ENCODE results near the gene NLGN1.

Gene NLGN1

DNA sequence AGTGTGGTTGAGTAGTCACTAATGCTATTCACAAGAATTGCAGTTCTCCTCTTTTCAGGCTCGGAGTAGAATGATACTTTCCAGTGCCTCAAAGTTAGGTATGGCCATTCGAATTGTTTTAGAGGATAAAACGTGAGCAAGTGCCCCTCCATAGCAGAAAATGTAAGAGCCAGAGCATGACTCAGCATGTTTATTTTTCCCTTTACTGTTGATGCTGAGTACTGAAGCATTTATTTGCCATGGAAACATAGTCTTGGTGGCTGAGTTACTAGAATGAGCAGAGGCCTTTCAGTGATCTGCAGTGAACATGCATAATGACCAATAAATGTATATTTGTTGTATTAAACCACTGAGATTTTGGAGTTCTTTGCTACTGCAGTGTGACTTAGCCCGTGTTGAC, 540.6 kb downstream of the NLGN1 start:
- FAIRE-seq: no peak
- no peak for DNase-seq (ENCODE audit: insufficient read length, low spot score)

DNA sequence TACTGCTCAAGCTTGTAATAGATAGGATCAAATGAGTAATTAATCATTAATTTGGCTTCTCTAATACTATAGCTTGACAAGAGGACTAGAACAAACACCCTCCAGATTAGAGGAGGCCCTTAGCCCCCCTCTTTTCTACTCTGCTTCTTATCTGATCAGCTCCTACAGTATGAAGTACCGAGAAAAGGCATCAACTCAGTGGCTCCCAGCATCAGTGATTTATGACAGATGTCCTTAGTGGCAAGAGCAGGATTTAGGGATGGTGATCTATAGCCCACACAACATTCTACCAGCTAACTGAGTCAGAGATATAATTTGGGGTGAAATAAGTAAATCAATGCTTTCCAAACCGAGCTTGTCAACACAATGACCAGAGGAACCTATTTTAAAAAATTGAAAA, 541.1 kb downstream of the NLGN1 start:
- FAIRE-seq: no peak
- DNase-seq (ENCODE audit: insufficient read length, low spot score): no peak

DNA sequence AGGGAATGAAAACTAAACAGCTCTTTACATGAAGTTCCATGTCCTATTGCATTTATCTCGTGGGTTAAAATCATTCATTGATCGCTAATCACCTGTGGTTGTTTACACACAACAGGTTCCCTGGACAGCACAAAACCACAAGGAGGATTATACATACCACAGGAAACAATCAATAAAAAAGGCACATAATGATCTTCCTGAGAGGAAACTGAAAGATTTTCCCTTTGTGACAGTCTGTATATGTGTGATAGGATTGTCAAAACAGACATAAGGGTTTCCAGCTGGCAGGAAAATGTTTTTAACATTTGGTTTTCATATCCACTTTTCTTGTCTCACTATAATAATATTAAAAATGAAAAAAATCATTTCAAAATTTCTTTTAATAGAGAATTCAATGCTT, 541.8 kb downstream of the NLGN1 start:
- DNase-seq (ENCODE audit: insufficient read length, low spot score) (no peak), FAIRE-seq (no peak)

DNA sequence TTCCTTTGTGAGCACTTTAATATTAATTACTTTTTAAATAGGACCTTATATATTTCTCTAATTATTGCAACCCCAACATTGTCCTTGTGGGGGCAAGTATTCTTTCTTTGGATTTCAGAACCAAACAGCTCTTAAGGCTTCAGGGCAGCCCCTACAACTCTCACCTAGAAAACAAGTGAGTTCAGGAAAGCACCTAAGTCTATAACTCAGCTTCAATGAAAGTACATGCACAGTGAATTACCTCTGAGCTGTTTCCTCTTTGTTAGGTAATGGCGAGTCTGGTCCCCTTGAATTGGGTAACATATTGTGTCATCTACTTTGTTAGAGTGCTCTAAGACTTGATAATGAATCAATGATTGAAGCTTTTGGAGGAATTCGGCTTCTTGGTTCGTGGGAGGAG, 545.7 kb downstream of the NLGN1 start:
- no peak for FAIRE-seq
- no peak for DNase-seq (ENCODE audit: insufficient read length, low spot score)

DNA sequence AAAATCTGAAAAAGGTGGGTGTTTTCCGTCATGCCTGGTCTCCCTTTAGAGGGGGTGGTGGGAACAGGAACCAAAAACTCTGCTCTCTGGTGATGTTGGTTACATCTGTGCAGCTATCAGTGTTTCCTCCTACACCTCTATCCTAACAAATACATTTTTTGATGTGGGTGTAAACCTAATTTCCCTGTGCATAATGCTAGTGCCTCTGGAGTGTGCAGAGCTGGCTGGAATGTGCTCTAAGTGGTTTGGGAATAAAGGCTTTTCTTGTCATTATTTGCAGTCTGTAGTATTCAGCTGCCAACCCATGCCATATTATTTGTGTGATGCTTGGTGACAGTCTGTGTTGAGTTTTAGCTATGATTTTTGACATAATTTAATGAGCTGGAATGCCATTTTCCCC, 547.6 kb downstream of the NLGN1 start:
- DNase-seq (ENCODE audit: insufficient read length, low spot score) (no peak), FAIRE-seq (no peak)

DNA sequence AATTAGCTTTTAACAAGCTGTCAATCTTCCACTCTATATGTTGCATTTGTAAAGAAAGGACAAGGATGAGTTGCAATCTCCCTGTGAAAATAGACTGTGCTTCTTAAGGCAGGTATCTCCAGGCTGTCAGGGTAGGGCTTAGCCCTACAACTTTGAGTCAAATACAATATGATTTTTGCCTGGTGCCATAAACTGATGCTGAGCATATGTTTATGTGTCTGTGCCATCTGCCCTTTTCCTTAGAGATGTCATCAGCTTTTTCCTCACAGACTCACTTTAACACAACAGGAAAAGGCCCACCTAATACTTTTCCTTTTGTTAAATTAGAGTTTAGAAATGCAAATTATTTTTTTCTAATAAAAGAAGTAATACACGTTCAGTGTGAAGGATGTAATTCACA, 548.3 kb downstream of the NLGN1 start:
- FAIRE-seq (no peak), DNase-seq (ENCODE audit: insufficient read length, low spot score) (no peak)

DNA sequence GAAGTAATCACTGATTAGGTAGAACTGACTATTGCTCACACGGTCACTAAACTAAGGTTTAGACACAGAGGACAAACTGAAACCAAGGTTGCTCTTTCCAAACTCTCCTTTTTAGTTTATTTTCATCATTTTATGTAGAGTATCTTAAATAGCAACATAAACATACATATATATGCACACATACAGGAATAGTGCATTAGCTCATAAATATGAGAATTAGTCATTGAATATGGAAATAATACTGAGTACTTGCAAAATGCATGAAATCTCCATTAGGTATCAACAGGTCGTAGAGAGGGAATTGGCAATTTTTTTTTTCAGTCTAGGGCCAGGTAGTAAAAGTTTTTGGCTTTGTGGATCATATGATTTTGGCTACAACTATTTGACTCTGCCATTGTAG, 557.1 kb downstream of the NLGN1 start:
- DNase-seq (ENCODE audit: insufficient read length, low spot score) (no peak), FAIRE-seq (no peak)

DNA sequence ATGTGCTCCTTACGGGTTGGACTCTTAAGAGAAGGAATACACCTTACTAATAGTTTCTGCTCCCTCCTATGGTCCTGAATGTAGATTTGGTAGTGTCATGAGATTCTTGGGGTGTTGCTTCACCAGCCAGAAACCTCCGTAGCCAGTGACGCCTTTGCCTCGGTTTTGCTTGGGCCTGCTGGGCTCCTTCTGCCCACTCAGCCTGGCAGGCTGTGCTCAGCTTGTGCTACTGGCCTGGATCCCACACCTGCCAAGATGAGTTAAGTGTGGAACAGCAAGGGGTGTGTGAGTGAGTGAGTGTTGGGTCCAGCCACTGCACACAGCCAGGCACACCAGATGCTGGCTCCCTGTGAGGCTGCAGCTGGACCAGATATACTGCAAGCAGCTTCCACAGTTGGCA, 560.1 kb downstream of the NLGN1 start:
- DNase-seq (ENCODE audit: insufficient read length, low spot score) (no peak), FAIRE-seq (no peak)

DNA sequence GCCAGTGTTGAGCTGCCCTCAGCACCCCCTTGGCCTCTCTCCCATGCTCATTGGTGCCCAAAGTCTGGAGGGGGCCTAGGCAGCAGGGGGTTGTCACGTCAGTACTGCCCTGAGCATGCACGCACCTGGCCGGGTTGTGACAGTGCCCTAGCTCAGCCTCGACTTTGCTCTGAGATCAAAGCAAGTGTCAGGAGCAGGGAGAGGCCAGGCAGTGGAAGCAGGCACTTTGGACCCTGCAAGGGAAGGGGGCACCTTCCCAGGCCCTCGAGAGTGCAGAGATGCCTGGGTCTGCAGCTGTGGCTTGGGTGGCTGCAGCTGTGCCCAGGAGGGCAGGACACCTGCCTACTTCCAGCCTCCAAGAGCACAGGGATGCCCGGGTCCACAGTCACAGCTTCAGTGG, 561.3 kb downstream of the NLGN1 start:
- DNase-seq (ENCODE audit: insufficient read length, low spot score) (no peak), FAIRE-seq (no peak)

DNA sequence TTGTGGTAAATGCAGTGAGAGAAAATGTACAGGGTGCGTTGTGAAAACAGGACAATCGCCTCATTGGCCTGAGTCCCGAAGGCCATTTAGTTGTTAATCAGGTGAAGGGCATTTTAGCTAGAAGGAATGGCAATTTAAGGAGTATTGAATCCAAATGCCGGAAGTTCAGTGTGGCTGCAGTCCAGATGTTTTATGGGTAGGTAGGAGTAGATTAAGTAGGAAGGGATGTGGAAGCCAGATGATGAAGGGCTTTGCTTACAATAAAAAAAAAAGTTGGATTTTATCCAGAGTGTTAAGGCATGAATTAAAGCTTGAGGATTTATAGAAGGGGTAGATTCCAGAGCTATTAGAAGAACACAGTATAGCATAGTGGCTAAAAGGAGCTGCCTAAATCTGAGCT, 572.7 kb downstream of the NLGN1 start:
- DNase-seq (ENCODE audit: insufficient read length, low spot score): no peak
- FAIRE-seq: no peak

DNA sequence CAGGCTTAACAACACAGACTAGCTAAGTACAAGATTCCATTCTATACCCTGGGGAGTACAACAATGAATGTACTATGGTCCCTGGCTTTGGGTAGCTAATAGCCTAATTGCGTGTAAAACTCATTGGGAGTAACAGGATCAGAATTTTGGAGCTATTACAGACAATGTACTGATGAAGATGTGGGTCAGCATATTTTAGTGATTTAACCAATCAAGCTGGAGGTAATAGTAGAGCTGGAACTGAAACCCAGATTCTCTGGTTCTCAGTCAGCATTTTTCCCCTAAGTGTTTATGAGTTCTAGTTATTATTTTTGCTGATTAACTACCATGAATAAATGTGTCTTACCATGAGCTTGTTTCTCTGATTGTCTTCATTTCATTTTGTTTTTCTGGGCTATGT, 578.7 kb downstream of the NLGN1 start:
- FAIRE-seq: no peak
- no peak for DNase-seq (ENCODE audit: insufficient read length, low spot score)

DNA sequence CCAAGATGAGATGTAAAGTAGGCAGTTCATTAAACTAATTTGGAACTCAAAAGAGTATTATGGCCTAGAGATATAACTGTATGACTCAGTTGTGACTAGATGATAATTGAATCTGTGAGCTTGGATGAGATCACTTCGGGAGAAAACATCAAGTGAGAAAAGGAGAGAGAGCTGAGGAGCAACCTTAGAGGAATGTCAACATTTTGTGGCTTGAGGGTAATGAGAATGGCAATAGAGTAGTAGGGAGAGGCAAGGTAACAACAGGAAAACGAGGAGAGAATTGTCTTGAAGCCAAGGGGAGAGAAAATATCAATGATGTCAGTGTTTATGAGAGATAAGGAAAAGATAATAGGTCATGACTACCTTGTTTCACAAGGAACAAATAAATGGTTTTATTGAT, 580.2 kb downstream of the NLGN1 start:
- FAIRE-seq (no peak), DNase-seq (ENCODE audit: insufficient read length, low spot score) (no peak)

DNA sequence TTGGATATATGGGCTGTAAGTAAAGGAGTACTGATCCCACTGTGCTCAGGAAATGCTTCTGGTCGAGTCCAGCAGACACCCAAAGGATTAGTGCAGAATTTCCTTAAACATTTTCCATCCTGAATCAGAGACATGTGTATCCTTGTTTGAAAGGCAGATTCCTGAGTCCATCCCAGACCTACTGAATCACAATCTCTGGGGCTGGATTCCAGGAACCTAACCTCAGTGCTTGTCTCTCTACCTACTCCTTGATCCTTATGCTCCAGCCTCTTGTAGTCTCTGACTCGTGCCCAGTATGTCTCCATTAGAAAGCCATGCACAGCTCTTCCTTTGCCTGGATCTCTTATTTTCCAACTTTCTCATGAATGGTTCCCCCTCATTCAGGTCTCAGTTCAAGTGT, 585.8 kb downstream of the NLGN1 start:
- FAIRE-seq: no peak

DNA sequence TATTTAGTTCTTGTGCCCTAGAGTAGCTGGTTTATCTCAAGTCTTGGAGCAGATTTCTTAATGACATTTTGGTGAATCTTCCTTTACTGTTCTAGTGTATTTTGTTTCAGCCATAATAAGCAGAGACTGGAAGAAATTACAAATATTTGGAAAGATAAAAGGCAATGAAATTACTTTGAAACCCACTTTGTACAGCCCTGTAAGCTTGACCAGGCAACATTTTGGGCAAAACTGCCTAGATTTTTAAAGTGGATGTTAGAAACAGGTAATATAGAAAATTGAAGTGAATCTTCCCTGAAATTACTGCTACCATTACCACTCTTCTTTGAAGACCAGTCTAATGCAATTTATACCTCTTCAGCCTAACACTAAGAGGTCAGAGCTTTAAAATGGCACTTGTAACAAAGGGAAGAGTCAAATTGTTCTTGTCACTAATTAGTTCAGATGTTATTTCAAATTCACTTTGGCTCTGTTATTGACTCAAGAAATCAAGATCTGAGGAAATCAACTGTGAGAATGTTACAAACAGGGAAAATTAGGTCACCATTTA, 589.4 kb downstream of the NLGN1 start:
- DNase-seq (ENCODE audit: insufficient read length, low spot score) (no peak), FAIRE-seq (no peak)

More for the DNA sequence above, 585.8 kb downstream of the NLGN1 start:
- no peak for DNase-seq (ENCODE audit: insufficient read length, low spot score)

DNA sequence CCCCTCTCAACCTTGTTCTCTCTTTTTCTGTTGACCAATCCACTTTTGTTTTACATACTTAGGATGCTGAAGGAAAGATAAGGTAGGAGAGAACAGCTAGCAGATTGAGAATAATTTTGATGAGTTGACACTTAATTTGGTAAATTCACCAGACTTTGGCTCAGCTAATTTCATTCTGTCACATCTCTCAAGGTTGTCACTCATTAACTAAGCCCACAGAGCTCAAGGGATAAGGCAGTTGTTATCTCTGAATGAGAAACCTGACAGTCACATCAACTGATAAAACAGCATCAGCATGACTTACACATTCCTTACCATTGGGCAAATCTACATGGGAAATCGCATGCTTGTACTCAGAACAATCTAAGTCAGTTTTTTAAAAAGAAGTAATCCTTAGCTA, 591.4 kb downstream of the NLGN1 start:
- FAIRE-seq: no peak
- no peak for DNase-seq (ENCODE audit: insufficient read length, low spot score)

DNA sequence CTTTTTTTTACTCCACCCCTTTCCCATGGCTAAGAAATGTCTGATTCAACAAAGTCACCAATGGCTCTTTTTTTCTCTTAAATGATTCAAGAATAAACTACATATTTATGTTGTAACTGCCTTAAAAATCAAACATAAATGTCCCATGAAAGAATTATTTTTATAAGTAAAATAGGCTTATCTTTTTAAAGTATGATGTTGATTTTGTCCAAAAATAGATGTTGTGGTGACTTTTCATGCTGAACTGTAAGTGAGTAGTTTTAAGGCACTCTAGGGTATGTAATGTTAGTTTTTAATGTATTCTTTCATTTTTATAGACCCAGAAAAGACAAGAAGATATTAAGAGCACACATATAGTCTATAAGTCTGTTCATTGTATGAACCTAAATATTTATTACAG, 594.9 kb downstream of the NLGN1 start:
- FAIRE-seq (no peak), DNase-seq (ENCODE audit: insufficient read length, low spot score) (no peak)

DNA sequence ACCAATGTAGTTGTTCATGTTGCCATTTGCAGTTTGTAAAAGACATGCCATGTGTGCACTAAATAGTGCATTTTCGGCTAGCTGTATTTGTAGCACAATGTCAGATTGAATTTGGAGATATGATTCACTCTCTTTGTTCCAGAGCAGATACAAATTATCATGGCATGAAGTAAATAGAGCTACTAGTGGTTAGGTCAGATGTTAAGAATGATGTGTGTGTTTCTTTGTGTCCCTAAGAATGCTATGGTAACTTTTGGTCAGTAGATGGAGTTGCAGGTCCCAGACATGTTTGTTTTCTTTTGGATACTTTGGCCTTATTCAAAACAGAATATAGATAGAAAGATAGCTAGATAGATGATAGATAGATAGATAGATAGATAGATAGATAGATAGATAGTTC, 595.8 kb downstream of the NLGN1 start:
- FAIRE-seq (no peak), DNase-seq (ENCODE audit: insufficient read length, low spot score) (no peak)

DNA sequence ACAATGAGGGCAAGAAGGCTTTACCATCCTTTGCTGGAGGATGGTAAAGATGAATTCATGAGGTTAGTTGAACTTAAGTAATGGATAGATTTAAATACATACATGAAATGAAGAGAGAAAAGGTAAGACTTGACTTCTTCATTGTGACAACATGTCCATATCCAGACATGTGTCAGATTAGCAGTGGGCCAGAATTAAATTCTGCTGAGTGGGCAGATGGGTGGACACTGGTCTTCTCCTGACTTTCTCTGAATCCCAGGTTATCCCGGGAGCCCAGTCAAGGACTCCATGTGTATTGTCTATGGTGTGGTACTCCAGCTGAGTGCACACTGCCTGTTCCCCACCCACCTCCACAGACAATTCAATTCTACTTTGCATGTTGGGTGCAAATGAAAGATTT, 603.1 kb downstream of the NLGN1 start:
- no peak for FAIRE-seq
- no peak for DNase-seq (ENCODE audit: insufficient read length, low spot score)

DNA sequence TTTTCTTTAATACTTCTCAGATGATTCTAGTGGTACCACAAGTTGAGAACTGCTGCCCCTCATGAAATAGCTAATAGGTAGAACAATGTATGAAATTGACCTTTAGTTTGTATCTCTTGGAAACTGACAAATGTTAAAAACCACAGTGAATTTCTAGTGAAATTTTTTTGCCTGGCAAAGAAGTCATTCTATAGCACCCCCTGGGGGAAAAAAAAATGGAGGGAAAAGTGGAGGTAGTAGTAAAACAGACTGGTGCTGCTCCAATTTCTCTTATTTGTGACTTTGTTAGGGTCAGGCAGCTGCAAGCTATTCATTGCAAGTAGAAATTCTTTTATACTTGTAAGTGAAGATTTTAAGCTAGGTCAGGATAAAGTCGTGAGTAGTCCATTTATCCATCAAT, 605.0 kb downstream of the NLGN1 start:
- FAIRE-seq: no peak
- no peak for DNase-seq (ENCODE audit: insufficient read length, low spot score)

DNA sequence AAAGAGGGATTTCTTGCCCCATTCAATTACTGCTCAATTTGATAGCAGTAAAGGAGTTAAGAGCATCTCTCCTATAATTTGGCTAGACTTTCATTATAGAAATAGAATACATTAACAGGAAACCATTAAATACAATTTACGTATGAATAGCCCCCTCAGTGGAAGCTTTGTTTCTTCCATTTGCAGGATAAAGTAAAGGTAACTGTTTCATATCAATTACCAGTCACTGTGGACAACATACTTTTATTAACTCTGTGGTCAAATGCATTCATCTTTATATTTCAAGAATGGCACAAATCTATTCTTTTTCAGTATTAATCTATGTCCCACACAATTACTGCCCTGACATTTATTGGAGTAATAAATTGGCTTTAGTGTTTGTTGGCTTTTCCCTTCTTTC, 613.4 kb downstream of the NLGN1 start:
- DNase-seq (ENCODE audit: insufficient read length, low spot score) (no peak), FAIRE-seq (no peak)

DNA sequence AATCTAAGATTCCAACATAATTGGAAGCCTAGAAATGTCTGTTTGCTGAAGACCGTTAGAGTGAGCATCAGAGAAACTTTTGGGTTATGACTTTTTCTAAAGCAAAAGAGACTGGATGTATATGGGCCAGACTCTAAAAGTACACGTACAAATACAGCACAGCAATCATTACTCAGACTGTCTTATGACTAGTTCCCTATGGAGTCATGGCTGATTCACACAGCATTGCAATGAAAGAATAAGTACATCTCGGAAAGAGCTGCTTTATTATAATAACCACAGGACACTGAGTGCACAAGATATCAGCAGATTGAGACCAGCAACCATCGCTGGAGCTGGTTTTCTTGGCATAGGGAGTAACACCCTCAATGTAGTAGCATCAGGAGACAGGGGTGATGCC, 618.6 kb downstream of the NLGN1 start:
- FAIRE-seq (no peak), DNase-seq (ENCODE audit: insufficient read length, low spot score) (no peak)

DNA sequence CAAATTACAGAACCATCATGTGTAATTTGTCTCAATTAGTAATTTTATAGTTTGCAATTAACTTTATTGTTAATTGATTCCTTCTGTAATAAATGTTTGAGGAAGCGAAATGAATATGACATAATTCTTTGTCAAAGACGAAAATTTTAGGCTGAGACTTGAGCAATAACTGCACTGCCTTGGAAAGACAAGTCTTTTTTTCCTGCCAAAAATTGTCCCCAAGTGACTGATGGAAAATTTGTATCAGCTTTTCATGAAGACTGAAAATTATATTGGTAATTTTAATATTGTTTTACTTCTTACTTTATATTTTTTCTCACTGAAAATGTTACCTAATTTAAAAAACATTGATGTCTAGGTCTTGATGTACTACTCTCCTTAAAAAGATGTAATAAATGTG, 622.6 kb downstream of the NLGN1 start:
- FAIRE-seq (no peak), DNase-seq (ENCODE audit: insufficient read length, low spot score) (no peak)

DNA sequence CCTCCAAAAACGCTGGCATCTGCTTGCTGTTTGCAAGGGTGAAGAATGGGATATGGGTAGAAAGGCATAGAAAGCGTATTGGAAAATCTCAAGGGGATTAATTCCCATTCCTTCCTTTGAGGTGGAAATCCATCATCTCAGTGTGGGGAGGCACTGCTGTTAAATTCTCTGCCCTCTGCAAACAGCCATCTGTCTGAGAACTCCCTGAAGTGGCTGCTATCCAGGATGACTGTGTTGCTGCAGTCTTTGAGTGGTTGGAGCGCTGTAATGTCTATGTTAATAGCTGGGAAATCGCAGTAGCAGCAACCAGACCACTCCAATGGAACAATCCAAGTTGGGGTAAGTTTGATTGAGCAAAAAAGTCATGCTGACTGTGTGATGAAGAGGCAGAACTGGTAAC, 625.9 kb downstream of the NLGN1 start:
- FAIRE-seq: no peak
- DNase-seq (ENCODE audit: insufficient read length, low spot score): no peak

DNA sequence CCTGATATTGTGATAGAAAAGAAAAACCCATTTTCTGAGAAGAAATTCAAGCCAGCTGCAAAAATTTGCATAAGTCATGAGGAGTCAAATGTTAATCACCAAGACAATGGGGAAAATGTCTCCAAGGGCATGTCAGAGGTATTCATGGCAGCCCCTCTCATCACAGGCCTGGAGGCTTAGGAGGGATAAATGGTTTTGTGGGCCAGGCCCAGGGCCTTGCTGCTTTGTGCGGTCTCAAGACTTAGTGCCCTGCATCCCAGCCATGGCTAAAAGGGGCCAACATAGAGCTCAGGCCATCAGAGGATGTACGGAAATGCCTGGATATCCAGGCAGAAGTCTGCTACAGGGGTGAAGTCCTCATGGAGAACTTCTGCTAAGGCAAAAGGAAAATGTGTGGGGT, 631.1 kb downstream of the NLGN1 start:
- DNase-seq (ENCODE audit: insufficient read length, low spot score): no peak
- FAIRE-seq: no peak
